Measurements from ENCODE around the gene LRRC4C.
A peak's percentile ranks its signal among the peaks of the same experiment; 100 is the strongest.

DNA sequence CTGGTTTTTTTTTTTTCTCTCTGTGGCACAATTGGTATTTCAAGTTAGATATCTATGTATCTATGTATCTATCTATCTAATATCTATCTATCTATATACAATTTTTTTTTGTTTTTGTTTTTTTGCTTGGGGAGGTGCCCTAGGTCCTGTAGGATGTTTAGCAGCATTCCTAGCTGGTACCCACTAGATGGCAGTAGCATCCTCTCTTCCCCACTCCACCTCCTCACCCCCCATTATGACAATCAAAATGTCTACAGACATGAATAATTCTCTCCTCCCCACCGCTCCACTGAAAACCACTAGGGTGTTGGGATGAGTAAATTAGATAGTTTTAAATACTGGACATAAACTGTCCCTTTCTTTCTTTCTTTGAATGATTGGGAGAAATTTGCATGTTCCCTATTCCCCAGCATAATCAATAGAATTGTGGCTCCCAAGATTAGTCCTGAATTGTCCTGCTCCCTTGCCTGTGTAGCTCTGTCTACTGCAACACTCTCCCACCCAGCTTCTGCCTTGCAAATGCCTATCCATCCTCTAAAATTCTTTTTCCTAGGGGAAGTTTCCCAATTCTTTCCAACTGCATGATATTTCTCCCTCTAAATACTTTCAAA, 1152.4 kb downstream of the LRRC4C start:
- TF ChIP-seq, protein P1, sequence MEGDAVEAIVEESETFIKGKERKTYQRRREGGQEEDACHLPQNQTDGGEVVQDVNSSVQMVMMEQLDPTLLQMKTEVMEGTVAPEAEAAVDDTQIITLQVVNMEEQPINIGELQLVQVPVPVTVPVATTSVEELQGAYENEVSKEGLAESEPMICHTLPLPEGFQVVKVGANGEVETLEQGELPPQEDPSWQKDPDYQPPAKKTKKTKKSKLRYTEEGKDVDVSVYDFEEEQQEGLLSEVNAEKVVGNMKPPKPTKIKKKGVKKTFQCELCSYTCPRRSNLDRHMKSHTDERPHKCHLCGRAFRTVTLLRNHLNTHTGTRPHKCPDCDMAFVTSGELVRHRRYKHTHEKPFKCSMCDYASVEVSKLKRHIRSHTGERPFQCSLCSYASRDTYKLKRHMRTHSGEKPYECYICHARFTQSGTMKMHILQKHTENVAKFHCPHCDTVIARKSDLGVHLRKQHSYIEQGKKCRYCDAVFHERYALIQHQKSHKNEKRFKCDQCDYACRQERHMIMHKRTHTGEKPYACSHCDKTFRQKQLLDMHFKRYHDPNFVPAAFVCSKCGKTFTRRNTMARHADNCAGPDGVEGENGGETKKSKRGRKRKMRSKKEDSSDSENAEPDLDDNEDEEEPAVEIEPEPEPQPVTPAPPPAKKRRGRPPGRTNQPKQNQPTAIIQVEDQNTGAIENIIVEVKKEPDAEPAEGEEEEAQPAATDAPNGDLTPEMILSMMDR (IDR thresholded peaks at IDR 0.05), result peak; percentile 80
- TF ChIP-seq, protein P2, sequence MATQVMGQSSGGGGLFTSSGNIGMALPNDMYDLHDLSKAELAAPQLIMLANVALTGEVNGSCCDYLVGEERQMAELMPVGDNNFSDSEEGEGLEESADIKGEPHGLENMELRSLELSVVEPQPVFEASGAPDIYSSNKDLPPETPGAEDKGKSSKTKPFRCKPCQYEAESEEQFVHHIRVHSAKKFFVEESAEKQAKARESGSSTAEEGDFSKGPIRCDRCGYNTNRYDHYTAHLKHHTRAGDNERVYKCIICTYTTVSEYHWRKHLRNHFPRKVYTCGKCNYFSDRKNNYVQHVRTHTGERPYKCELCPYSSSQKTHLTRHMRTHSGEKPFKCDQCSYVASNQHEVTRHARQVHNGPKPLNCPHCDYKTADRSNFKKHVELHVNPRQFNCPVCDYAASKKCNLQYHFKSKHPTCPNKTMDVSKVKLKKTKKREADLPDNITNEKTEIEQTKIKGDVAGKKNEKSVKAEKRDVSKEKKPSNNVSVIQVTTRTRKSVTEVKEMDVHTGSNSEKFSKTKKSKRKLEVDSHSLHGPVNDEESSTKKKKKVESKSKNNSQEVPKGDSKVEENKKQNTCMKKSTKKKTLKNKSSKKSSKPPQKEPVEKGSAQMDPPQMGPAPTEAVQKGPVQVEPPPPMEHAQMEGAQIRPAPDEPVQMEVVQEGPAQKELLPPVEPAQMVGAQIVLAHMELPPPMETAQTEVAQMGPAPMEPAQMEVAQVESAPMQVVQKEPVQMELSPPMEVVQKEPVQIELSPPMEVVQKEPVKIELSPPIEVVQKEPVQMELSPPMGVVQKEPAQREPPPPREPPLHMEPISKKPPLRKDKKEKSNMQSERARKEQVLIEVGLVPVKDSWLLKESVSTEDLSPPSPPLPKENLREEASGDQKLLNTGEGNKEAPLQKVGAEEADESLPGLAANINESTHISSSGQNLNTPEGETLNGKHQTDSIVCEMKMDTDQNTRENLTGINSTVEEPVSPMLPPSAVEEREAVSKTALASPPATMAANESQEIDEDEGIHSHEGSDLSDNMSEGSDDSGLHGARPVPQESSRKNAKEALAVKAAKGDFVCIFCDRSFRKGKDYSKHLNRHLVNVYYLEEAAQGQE (IDR thresholded peaks at IDR 0.05; ENCODE audit: insufficient read depth in 1 of 2, low read depth in 2 of 2, low read length in 1 of 2), result no peak
- TF ChIP-seq POLR2AphosphoS5 (IDR thresholded peaks at IDR 0.05; ENCODE audit: low read depth, low read length) (no peak), SIN3A (IDR thresholded peaks at IDR 0.05; ENCODE audit: borderline replicate concordance, insufficient read depth, low read depth, low read length) (no peak)

All from Panc1 (cell line).